Stimulated activated CD4-positive, alpha-beta T cell treated with anti-CD3 and anti-CD28 coated beads, TNF-alpha, amount 100 ng/mL, for 24 hours (primary cell): Measurements from ENCODE around the gene SMAD6.

Experiments used
- DNase-seq, 3 experiments: peaks; one replicate each; pipeline ENCODE4 v3.0.0-alpha.2; 2020; ENCODE audit warnings: low read depth in 3 of 3

SMAD6 gene

GRCh38 chr15:66702035-66702786 lies at the start of gene SMAD6:
TSS of gene SMAD6 (plus strand) at chr15:66702236. CDS start at chr15:66703259, 1,023 bp downstream.
- peak; percentile 37 to 76 (median 42) for DNase-seq

- no peak for DNase-seq
Observed at GRCh38 chr15:66652806-66653205, 49.2 kb upstream of the SMAD6 start.

GRCh38 chr15:66653398-66653797 lies 48.6 kb upstream of the SMAD6 start:
- no peak for DNase-seq

- no peak for DNase-seq
Observed at GRCh38 chr15:66653852-66654251, 48.2 kb upstream of the SMAD6 start.

GRCh38 chr15:66654361-66654738 lies 47.7 kb upstream of the SMAD6 start:
- no peak for DNase-seq

GRCh38 chr15:66654739-66655375 lies 47.2 kb upstream of the SMAD6 start:
- peak in 1 of 3 experiments; percentile 15 for DNase-seq

GRCh38 chr15:66655511-66655910 lies 46.5 kb upstream of the SMAD6 start:
- no peak for DNase-seq

- no peak for DNase-seq
Observed at GRCh38 chr15:66655997-66656396, 46.0 kb upstream of the SMAD6 start.

- no peak for DNase-seq
Observed at GRCh38 chr15:66657185-66658020, 44.6 kb upstream of the SMAD6 start.

- no peak for DNase-seq
Observed at GRCh38 chr15:66658044-66658443, 44.0 kb upstream of the SMAD6 start.

- DNase-seq: no peak
Observed at GRCh38 chr15:66658855-66659254, 43.2 kb upstream of the SMAD6 start.

GRCh38 chr15:66659384-66659783 lies 42.7 kb upstream of the SMAD6 start:
- no peak for DNase-seq

GRCh38 chr15:66661432-66662096 lies 40.5 kb upstream of the SMAD6 start:
- no peak for DNase-seq

- DNase-seq: no peak
Observed at GRCh38 chr15:66662522-66662921, 39.5 kb upstream of the SMAD6 start.

- DNase-seq: no peak
Observed at GRCh38 chr15:66663664-66664063, 38.4 kb upstream of the SMAD6 start.

- no peak for DNase-seq
Observed at GRCh38 chr15:66670175-66670574, 31.9 kb upstream of the SMAD6 start.

GRCh38 chr15:66670762-66671580 lies 31.1 kb upstream of the SMAD6 start:
- no peak for DNase-seq

- no peak for DNase-seq
Observed at GRCh38 chr15:66672867-66673266, 29.2 kb upstream of the SMAD6 start.

- DNase-seq: peak in 2 of 3 experiments; percentile 7 to 54
Observed at GRCh38 chr15:66673410-66674322, 28.4 kb upstream of the SMAD6 start.

- DNase-seq: no peak
Observed at GRCh38 chr15:66674756-66675155, 27.3 kb upstream of the SMAD6 start.
